Activated T-cell treated with anti-CD3 and anti-CD28 coated beads, Interleukin-2, amount 50 U/mL, for 4 hours (primary cell): ENCODE results near the gene ERBB4. TPM values are rescaled to one million over a fixed set of nuclear protein-coding genes. Genes with fewer than 3 reads are reported as not detected.

Experiments used
- ATAC-seq, 2 donors: fragments of 200-7000 bp; cut with Tn5 transposase; one replicate each; pipeline ENCODE4 v1.10.0; 2021
- DNase-seq: peaks from one replicate; pipeline ENCODE4 v3.0.0-alpha.2; 2020
- H3K27me3 Mint-ChIP-seq: one replicate; pipeline ENCODE4 v1.8.0; 2021; ENCODE audit warnings: low read depth, mixed read lengths
- H3K36me3 Mint-ChIP-seq: one replicate; pipeline ENCODE4 v1.8.0; 2022; ENCODE audit warnings: mixed read lengths; ENCODE audit not compliant: insufficient read depth
- H3K4me1 Mint-ChIP-seq: one replicate; pipeline ENCODE4 v1.8.0; 2021; ENCODE audit warnings: low read depth, mixed read lengths
- H3K4me3 Mint-ChIP-seq: one replicate; pipeline ENCODE4 v1.8.0; 2021; ENCODE audit warnings: mild to moderate bottlenecking, moderate library complexity, mixed read lengths
- H3K9me3 Mint-ChIP-seq: one replicate; pipeline ENCODE4 v1.8.0; 2021; ENCODE audit warnings: mixed read lengths
- total RNA-seq, 3 donors: library from RNA; stranded (reverse); gene quantifications; one replicate each; pipeline ENCODE4 v1.2.1, GENCODE V29; 2021

The ERBB4 gene
- total RNA-seq, 3 donors from 2014 or later: not detected

DNA sequence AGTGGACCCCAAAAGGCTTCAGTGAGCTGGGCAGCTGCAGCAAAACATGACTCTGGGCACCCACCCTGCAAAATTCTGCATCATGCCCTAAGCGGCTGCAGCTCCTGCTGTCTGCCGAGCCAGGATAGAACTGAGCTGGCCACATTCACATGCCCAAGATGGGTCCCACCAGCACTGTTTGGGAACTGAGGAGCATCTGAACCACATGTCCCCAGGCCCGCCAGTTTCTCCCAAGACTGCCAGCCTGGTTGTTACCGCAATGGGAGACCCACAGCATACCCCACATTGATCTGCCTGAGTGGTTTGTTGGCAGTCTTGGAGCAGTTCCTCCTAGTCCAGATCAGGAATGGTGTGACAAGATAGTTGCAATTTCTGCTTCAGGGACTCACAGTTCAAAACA lies 1035.4 kb downstream of the ERBB4 start:
- DNase-seq: no peak
- Mint-ChIP-seq H3K27me3 (no peaks in the 10 kb centered on the region), H3K4me3 (no peak overlapping the region), H3K9me3 (no peaks in the 10 kb centered on the region), H3K4me1 (no peaks in the 10 kb centered on the region), H3K36me3 (no peaks in the 10 kb centered on the region)
- ATAC-seq: no peak

DNA sequence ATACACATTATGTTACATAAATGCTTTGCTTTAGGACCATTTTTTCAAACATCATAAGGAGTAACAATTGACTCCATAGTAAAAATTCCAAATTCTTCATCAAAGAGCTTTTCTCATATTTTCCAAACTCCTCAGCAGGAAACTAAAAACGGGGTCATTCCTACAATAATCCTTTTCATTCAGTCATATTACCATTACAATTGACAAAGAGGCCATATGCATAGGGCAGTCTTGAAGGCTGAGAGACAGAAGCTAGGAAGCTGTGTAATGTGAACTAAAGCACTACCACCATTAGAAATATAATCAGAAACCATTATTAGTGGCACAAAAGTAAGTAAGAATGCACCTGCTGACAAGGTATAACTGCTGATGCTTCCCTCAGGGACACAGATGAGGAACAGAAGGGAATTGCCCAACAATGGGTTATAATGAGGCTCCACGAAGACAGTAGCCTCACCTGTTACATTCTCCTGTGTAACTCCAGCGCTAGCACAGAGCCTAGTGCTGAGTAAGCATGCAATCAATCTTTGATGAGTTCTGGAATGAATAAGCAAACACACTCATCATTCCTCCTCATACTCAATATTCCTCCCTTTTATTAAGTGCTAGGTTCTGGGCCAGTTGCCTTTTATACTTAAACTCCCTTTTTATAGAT lies 1039.9 kb downstream of the ERBB4 start:
- no peak overlapping the region for H3K4me3 Mint-ChIP-seq
- DNase-seq: no peak
- H3K36me3 Mint-ChIP-seq: no peaks in the 10 kb centered on the region
- no peaks in the 10 kb centered on the region for H3K4me1 Mint-ChIP-seq
- H3K9me3 Mint-ChIP-seq: no peaks in the 10 kb centered on the region
- ATAC-seq: no peak
- H3K27me3 Mint-ChIP-seq: no peaks in the 10 kb centered on the region

DNA sequence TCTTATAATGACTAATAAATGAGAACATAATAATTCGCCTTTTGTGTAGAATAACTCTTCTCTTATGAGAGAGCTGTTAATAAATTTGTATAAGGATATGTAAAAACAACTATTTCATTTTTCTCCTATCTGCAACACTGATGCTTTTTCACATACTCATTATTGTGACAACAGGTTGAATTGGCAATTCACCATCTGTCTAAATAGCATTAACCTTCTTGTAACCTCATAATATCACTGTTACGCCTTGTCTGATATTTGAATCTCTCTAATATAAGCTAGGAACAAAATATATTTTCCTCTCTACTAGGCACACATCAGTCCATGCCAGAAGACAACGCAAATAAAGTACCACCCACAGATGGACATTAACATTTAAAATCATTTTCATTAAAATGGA lies 1043.3 kb downstream of the ERBB4 start:
- DNase-seq: no peak
- Mint-ChIP-seq H3K4me3 (no peak overlapping the region), H3K36me3 (no peaks in the 10 kb centered on the region), H3K4me1 (no peaks in the 10 kb centered on the region), H3K9me3 (no peaks in the 10 kb centered on the region), H3K27me3 (no peaks in the 10 kb centered on the region)
- no peak for ATAC-seq

DNA sequence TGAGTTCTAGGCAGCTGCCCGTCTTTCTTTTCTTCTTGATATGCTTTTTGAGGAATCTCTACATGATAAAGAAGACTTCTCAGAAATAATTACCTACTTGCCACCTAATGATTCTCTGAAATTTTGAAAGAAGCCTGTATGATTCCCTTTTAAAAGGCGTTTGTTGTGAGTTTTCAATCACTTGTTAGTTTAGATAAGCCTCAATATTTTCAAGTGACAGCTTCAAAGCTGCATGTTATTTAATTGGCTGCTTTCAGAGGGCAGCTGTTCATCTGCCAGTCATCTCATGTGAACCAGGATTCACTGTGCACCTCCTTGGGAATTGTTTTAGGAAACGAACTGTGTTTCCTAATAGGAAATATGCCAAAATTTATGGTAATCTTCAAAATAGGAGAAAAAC lies 1044.1 kb downstream of the ERBB4 start:
- H3K9me3 Mint-ChIP-seq: no peaks in the 10 kb centered on the region
- H3K36me3 Mint-ChIP-seq: no peaks in the 10 kb centered on the region
- H3K27me3 Mint-ChIP-seq: no peaks in the 10 kb centered on the region
- DNase-seq: no peak
- ATAC-seq: no peak
- no peak overlapping the region for H3K4me3 Mint-ChIP-seq
- H3K4me1 Mint-ChIP-seq: no peaks in the 10 kb centered on the region

DNA sequence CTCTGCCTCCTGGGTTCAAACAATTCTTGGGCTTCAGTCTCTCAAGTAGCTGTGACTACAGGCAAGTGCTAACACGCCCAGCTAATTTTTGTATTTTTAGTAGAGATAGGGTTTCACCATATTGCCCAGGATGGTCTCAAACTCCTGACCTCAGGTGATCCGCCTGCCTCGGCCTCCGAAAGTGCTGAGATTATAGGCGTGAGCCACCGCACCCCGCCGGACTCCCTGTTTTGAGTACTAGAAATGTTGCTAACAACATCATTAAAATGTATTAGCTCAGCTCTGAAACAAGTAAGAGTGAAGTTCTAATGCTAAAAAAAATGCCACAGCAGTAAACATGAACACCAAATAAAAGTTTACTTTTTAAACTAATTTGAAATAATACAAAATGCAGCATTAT lies 1044.5 kb downstream of the ERBB4 start:
- DNase-seq: no peak
- H3K4me3 Mint-ChIP-seq: no peak overlapping the region
- H3K36me3 Mint-ChIP-seq: no peaks in the 10 kb centered on the region
- no peaks in the 10 kb centered on the region for H3K9me3 Mint-ChIP-seq
- ATAC-seq: no peak
- H3K4me1 Mint-ChIP-seq: no peaks in the 10 kb centered on the region
- no peaks in the 10 kb centered on the region for H3K27me3 Mint-ChIP-seq

DNA sequence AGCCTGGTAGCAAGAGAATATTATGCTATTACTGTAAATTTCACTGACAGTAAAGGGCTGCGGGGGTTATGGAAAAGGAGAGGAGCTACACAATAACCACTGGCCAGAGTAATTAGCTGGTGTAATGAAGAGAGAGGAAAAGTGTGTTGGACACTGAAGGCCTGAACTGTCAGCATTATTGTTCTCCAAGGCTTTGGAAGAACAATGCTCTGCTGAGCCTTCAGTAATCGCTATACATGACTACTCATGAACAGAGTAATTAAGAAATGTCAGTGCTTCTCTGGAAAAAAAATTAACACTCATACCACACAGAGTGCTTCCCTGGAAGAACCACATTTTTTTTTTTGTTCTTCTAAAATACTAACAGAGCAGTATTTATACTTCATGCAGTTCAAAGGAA lies 1050.9 kb downstream of the ERBB4 start:
- Mint-ChIP-seq H3K27me3 (no peaks in the 10 kb centered on the region), H3K9me3 (no peaks in the 10 kb centered on the region), H3K4me3 (no peak overlapping the region), H3K4me1 (no peaks in the 10 kb centered on the region), H3K36me3 (no peaks in the 10 kb centered on the region)
- ATAC-seq (no peak), DNase-seq (no peak)

DNA sequence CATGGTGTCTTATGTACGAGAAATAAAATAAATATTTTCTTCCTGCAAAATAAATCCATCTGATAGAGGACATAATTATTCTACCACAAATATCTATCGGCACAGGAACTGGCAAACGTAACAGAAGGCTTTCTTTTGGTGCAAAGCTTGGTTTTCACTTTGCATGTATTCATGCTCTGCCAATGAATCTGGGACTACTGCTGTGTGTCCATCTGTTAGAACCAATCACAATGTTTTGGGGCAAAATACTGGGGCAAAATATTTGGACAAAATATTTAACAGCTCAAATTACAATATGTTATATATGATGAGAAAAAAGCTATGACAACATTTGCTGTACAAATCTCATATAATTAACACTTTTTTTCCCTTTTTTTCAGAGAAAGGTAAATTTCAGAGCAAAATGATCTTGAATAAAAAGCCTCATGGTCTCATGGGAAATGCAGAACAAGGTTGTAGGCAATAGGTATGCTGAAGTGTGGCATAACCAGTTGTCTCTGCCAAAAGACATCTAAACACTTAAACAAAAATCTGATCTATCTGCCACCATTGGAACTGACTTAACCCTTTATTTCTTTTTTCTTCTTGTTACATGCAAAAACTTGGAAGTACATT lies 1059.0 kb downstream of the ERBB4 start:
- DNase-seq (no peak), ATAC-seq (no peak)
- Mint-ChIP-seq H3K4me1 (no peaks in the 10 kb centered on the region), H3K36me3 (no peaks in the 10 kb centered on the region), H3K9me3 (no peaks in the 10 kb centered on the region), H3K4me3 (no peak overlapping the region), H3K27me3 (no peaks in the 10 kb centered on the region)

DNA sequence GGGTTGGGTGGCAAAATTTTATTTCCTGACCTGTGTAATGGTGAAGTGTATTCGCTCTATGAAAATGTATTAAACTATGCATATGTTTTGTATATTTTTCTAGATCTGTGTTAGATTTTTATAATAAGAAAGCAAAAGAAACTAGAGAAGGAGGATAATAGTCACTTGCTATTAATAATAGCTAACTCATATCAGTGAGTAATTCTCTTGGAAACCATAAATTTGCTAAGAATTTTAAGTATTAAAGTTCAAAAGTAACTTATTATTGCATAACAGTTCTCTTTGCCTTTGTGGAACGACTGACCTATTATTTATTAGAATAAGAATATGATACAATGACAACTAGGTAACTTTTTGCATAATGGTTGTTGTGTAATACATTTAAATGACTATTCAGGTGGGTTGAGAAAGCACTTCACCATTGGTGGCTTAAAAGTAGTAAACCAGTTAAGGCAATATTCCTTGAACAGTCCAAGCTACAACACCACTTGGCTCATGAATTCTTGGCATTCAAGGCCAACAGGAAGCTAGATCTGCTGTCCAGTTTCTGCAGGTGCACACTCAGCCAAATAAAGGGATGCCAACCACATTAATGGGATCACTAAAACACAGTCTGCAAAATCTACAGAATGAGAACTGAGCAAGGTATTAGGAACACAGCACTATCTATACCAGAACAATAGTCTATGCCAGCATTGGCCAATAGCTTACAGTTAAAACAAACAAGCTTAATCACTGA lies 1060.9 kb downstream of the ERBB4 start:
- ATAC-seq (no peak), DNase-seq (no peak)
- no peaks in the 10 kb centered on the region for H3K4me1 Mint-ChIP-seq
- no peaks in the 10 kb centered on the region for H3K27me3 Mint-ChIP-seq
- H3K4me3 Mint-ChIP-seq: no peak overlapping the region
- H3K36me3 Mint-ChIP-seq: no peaks in the 10 kb centered on the region
- no peaks in the 10 kb centered on the region for H3K9me3 Mint-ChIP-seq

DNA sequence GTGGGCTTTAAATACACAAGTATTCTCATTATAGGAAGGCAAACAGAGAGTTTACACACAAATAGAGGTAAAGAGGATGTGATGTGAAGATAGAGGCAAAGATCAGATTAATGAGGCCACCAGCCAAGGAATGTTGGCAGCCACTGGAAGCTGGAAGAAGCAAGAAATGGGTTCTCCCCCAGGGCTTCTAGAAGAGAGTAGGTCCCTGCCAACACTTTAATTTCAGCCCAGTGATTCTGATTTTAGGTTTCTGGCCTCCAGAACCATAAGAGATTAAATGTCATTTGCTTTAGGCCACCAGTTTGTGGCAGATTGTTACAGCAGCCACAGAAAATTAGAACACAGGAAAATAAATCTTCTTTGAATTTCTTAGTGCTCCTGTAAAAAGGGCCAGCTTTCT lies 1065.5 kb downstream of the ERBB4 start:
- ATAC-seq (no peak), DNase-seq (no peak)
- H3K9me3 Mint-ChIP-seq: no peaks in the 10 kb centered on the region
- no peaks in the 10 kb centered on the region for H3K4me1 Mint-ChIP-seq
- H3K4me3 Mint-ChIP-seq: no peak overlapping the region
- no peaks in the 10 kb centered on the region for H3K36me3 Mint-ChIP-seq
- H3K27me3 Mint-ChIP-seq: no peaks in the 10 kb centered on the region

DNA sequence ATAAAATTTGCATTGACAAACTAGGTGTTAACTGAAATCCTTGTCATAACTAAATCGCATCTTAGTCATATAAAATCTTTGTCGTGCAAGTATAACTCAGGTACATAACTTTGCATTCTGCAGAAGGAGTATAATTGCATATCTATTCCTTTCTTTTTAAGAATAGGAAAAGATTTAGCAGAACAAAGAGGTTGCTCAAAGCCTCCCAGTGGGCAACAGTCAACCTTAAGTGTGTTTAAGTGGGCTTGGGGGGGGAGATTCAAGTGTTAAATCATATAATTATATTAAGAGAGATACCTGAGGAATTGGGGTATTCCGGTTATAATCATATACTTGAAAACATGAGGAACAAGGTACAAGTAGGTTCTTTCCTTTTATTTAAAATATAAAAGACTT lies 1068.9 kb downstream of the ERBB4 start:
- ATAC-seq (no peak), DNase-seq (no peak)
- no peaks in the 10 kb centered on the region for H3K9me3 Mint-ChIP-seq
- H3K4me1 Mint-ChIP-seq: no peaks in the 10 kb centered on the region
- H3K4me3 Mint-ChIP-seq: no peak overlapping the region
- H3K27me3 Mint-ChIP-seq: no peaks in the 10 kb centered on the region
- H3K36me3 Mint-ChIP-seq: no peaks in the 10 kb centered on the region

DNA sequence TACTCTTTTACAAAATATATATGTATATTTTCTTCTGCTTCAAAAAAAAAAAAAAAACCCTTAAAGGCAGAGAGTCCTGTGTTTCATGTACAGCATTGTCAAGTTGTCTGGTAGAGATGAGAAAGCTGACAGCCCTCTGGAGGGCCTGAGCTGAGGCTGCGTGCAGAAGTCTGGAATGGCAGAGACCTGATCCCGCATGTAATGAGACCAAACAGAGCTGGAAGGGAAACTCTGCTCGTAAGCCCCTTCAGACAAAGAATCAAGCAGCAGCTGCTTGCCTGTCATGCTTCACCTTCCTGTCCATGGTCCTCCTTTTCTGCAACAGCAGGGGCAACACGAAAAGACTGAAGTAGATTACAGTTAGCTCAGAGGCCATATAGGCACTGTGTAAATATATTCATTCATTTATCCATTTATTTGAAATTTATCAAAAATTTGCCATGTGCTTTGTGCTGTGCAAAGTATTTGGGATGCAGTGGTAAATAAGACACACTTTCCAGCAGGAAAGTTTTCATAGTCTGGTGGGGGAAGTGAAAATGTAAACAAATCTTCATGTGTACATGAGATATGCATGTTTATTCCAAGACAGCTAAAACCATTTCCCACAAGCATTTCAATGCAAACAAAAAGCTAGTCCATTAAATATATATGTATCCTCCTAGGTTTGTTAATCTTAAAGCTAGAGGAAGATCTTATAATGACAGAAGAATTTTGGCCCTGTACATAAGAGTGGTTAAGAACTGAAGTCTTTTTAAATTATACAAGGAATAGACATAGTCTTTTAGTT lies 1069.5 kb downstream of the ERBB4 start:
- DNase-seq: no peak
- no peak for ATAC-seq

DNA sequence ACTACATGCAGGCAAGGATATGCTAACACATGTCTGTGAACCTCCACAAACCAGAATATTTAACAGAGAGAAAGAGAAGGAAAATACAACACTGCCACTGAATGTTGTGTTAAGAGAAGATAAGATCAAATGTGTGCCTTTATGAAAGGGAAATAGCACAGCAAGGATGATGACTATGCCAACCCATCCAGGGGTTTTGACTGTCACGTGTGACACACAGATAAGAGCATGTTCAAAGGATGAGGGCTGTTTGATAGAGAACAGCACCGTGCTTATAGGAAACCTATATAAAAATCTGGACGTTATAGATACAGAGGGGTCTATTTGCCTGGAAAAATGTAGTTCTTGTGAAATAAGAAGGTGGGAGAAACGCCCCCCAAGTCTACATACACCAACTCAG lies 1070.4 kb downstream of the ERBB4 start:
- Mint-ChIP-seq H3K4me1 (no peaks in the 10 kb centered on the region), H3K9me3 (peaks cover 3% of the 10 kb centered on the region), H3K4me3 (no peak overlapping the region), H3K27me3 (no peaks in the 10 kb centered on the region), H3K36me3 (no peaks in the 10 kb centered on the region)
- ATAC-seq: no peak
- DNase-seq: no peak

More for the DNA sequence above, 1069.5 kb downstream of the ERBB4 start:
- Mint-ChIP-seq H3K9me3 (no peaks in the 10 kb centered on the region), H3K4me1 (no peaks in the 10 kb centered on the region), H3K27me3 (no peaks in the 10 kb centered on the region), H3K36me3 (no peaks in the 10 kb centered on the region), H3K4me3 (no peak overlapping the region)

DNA sequence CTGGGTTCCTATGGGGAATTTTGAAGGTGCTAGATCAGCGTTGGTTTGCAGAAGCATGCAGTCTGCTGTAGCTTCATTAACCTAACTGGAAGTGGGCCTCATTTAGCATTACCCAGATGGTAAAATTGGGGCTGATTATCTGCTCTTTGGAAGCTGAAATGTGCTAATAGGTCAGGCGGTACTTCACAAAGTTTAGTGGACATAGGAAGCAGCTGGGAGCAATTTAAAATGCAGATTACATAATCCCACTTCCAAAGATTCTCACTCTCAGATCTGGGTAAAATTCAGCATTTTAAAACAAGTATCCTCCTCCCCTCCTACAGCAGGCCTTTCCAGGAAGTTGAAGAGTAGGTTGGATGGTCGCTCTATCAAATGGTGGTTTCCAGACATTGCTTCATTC lies 1075.2 kb downstream of the ERBB4 start:
- no peak for DNase-seq
- H3K4me1 Mint-ChIP-seq: no peaks in the 10 kb centered on the region
- H3K4me3 Mint-ChIP-seq: no peak overlapping the region
- H3K36me3 Mint-ChIP-seq: no peaks in the 10 kb centered on the region
- peaks cover 3% of the 10 kb centered on the region for H3K9me3 Mint-ChIP-seq
- no peaks in the 10 kb centered on the region for H3K27me3 Mint-ChIP-seq
- ATAC-seq: no peak

DNA sequence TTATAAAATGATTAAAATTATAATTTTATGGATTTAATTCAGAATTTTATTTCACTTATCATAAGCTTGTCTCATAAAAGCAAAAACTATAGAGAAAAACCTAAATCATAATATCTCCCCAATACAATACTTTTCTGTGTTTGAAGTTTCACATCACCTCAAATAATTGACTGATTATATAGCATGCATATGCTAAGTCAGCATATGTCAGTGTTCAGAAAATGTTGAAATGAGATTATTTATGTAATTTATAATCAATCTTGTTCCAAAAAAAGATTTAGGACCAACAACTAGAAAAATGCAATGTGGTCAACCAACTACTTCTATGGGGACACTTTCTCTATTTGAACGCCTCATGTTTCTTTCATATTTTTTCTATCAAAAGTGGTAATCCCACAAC lies 1079.6 kb downstream of the ERBB4 start:
- Mint-ChIP-seq H3K4me1 (no peaks in the 10 kb centered on the region), H3K36me3 (no peaks in the 10 kb centered on the region), H3K27me3 (no peaks in the 10 kb centered on the region), H3K9me3 (peaks cover 3% of the 10 kb centered on the region), H3K4me3 (no peak overlapping the region)
- ATAC-seq (no peak), DNase-seq (no peak)
